Neural crest cell (in vitro differentiated cells): ENCODE measurements around the gene RASA2. TPM values are rescaled to one million over a fixed set of nuclear protein-coding genes. Genes with fewer than 3 reads are reported as not detected.

Experiments used
- DNase-seq: peaks from one replicate; pipeline ENCODE4 v3.0.0; 2021; ENCODE audit warnings: low read depth, mixed read lengths, low spot score
- H3K27ac Mint-ChIP-seq: one replicate; pipeline ENCODE4 v1.8.0; 2021; ENCODE audit warnings: mild to moderate bottlenecking, mixed read lengths; ENCODE audit not compliant: unreplicated experiment
- H3K27me3 Mint-ChIP-seq: 2 replicates; pipeline ENCODE4 v1.8.0; 2021; ENCODE audit warnings: low read depth, mild to moderate bottlenecking, mixed read lengths
- H3K36me3 Mint-ChIP-seq: 2 replicates; pipeline ENCODE4 v1.8.0; 2021; ENCODE audit warnings: low read depth, mild to moderate bottlenecking, mixed read lengths
- H3K4me1 Mint-ChIP-seq: 2 replicates; pipeline ENCODE4 v1.8.0; 2021; ENCODE audit warnings: mixed read lengths
- H3K4me3 Mint-ChIP-seq: one replicate; pipeline ENCODE4 v1.8.0; 2021; ENCODE audit warnings: mild to moderate bottlenecking, mixed read lengths
- H3K9me3 Mint-ChIP-seq: 2 replicates; pipeline ENCODE4 v1.8.0; 2021; ENCODE audit warnings: mixed read lengths
- CTCF ChIP-seq: fragments of 200-600 bp; sonication (generic); conservative IDR thresholded peaks from 2 replicates; pipeline ENCODE4 v1.5.0; 2021; ENCODE audit warnings: antibody characterized with exemption, mild to moderate bottlenecking
- total RNA-seq: library from RNA; stranded (reverse); gene quantifications from 2 replicates; pipeline ENCODE4 v1.2.1, GENCODE V29; 2021

Gene RASA2
- total RNA-seq, 1 donor from 2014 or later, result 19.2 TPM

DNA sequence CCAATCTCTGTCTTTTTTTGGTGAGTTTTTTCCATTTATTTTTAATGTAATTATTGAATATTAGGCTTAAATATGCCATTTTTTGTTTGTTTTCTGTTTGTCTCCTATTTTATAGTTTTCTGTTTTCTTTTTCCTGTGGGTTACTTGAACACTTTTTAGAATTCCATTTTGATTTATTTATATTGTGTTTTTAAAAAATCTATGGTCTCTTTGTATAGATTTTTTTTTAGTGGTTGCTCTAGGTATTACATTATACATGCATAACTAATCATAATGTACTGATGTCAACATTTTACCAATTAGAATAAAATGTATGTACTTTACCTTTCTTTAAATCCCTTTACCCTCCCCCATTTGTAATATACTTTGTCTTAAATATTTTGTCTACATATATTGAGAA is 56.2 kb downstream of the RASA2 start:
- no peak for DNase-seq
- Mint-ChIP-seq H3K36me3 (peaks cover 56% of the 10 kb centered on the region), H3K27ac (no peak overlapping the region), H3K4me1 (no peaks in the 10 kb centered on the region), H3K9me3 (peaks cover 19% of the 10 kb centered on the region), H3K27me3 (no peaks in the 10 kb centered on the region), H3K4me3 (no peak overlapping the region)
- peak; percentile 53 for TF ChIP-seq CTCF

DNA sequence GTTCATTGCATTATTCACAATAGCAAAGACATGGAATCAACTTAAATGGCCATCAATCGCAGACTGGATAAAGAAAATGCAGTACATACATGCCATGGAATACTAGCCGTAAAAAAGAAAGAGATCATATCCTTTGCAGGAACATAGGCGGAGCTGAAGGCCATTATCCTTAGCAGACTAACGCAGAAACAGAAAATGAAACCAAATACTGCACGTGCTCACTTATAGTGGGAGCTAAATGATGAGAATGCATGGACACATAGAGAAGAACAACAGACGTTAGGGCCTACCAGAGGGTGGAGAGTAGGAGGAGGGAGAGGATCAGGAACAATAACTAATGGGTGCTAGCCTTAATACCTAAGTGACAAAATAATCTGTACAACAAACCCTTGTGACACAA is 57.9 kb downstream of the RASA2 start:
- Mint-ChIP-seq H3K4me3 (no peak overlapping the region), H3K27me3 (no peaks in the 10 kb centered on the region), H3K27ac (no peak overlapping the region), H3K9me3 (peaks cover 26% of the 10 kb centered on the region), H3K36me3 (peaks cover 69% of the 10 kb centered on the region), H3K4me1 (no peaks in the 10 kb centered on the region)
- no peak for TF ChIP-seq CTCF
- DNase-seq, result no peak

DNA sequence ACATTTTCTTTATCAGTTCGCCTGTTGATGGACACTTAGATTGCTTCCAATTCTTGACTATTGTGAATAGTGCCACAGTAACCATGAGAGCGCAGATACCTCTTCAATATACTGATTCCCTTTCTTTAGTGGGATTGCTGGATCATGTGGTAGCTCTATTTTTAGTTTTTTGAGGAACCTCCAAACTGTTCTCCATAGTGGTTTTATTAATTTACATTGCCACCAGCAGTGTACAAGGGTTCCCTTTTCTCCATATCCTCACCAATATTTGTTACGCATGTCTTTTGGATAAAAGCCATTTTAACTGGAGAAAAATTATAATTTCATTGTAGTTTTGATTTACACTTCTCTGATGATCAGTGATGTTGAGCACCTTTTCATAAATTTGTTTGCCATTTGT is 59.3 kb downstream of the RASA2 start:
- Mint-ChIP-seq H3K36me3 (peaks cover 73% of the 10 kb centered on the region), H3K27me3 (no peaks in the 10 kb centered on the region), H3K4me1 (peaks cover 2% of the 10 kb centered on the region), H3K4me3 (no peak overlapping the region), H3K27ac (no peak overlapping the region), H3K9me3 (peaks cover 26% of the 10 kb centered on the region)
- DNase-seq, result no peak
- TF ChIP-seq CTCF, result no peak

DNA sequence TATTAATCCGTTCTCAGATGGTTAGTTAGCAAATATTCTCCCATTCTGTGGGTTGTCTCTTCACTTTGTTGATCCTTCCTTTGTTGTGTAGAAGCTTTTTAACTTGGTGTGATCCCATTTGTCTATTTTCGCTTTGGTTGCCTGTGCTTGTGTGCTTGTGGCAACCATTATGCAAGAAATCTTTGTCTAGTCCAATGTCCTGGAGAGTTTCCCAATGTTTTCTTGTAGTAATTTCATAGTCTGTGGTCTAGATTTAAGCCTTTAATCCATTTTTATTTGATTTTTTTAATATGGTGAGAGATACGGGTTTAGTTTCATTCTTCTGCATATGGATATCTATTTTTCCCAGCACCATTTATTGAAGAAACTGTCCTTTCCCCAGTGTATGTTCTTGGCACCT is 59.8 kb downstream of the RASA2 start:
- H3K4me1 Mint-ChIP-seq, result peaks cover 5% of the 10 kb centered on the region
- H3K9me3 Mint-ChIP-seq, result peaks cover 26% of the 10 kb centered on the region
- TF ChIP-seq CTCF, result no peak
- H3K27me3 Mint-ChIP-seq, result no peaks in the 10 kb centered on the region
- no peak for DNase-seq
- H3K27ac Mint-ChIP-seq, result no peak overlapping the region
- peaks cover 76% of the 10 kb centered on the region for H3K36me3 Mint-ChIP-seq
- no peak overlapping the region for H3K4me3 Mint-ChIP-seq

DNA sequence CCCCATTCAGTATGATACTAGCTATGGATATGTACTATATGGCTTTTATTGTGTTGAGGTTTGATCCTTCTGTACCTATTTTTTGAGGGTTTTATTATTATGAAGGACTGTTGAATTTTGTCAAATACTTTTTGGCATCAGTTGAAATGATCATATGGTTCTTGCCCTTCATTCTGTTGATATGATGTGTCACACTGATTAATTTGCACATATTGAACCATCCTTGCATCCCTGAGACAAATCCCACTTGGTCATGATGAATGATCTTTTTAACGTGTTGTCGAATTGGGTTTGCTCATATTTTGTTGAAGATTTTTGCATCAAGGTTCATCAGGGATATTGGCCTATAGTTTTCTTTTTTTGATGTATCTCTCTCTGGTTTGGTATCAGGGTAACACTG is 61.0 kb downstream of the RASA2 start:
- H3K36me3 Mint-ChIP-seq, result peaks cover 68% of the 10 kb centered on the region
- peaks cover 23% of the 10 kb centered on the region for H3K9me3 Mint-ChIP-seq
- H3K4me3 Mint-ChIP-seq, result no peak overlapping the region
- H3K4me1 Mint-ChIP-seq, result peaks cover 5% of the 10 kb centered on the region
- H3K27me3 Mint-ChIP-seq, result no peaks in the 10 kb centered on the region
- H3K27ac Mint-ChIP-seq, result no peak overlapping the region
- no peak for TF ChIP-seq CTCF
- DNase-seq, result no peak
